HG03439 (cell line): ENCODE data around the gene PDK4.
"Not testable (repeated sequence)": the region's sequence is repeated elsewhere in the genome, so short reads cannot be mapped to it uniquely, and the experiment has no call there.

Source experiments
- ATAC-seq: cut with Tn5 transposase; IDR thresholded peaks from one replicate; pipeline ENCODE4 v1.9.1; 2021; ENCODE audit warnings: mild to moderate bottlenecking, moderate library complexity; ENCODE audit not compliant: unreplicated experiment

Gene PDK4

GRCh38 chr7:95605275-95605674 is 9.0 kb upstream of the PDK4 start:
- ATAC-seq: no peak

- ATAC-seq: not testable (repeated sequence)
Measured at GRCh38 chr7:95604811-95605210, 8.5 kb upstream of the PDK4 start.

DNA sequence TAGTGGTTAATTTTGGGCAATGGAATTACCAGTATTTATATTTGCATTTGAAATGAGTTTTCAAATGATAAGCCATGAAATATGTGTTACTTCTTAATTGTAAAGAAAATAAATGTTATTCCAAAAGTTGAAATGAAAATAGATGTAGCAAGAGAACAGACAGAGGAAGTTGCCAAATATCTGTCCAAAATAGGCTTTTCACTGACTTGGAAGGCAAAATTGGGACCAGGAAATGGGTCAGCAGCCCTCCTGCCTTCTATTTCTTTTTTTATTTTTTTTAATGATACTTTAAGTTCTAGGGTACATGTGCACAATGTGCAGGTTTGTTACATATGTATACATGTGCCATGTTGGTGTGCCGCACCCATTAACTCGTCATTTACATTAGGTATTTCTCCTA is 8.1 kb upstream of the PDK4 start:
- not testable (repeated sequence) for ATAC-seq

- no peak for ATAC-seq
Measured at GRCh38 chr7:95602421-95602820, 6.1 kb upstream of the PDK4 start.

DNA sequence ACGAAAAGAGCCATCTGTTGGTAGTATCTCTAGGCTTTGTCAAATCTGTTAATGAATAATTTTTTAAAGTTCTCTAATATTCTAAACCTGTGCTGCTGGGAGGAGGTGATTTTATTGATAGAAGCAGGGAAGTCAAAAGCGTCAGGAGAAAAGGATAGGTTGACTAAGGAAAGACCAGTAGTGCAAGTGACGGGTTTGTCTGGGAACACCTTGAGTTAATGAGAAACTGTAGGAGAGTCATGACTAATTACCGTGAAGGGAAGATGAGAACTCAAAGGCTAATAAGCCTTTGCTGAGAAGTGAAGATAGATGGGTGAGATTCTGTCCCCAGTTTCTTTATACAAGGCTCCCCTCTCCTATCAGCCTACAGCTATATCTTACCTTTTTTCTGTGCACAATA is 5.0 kb upstream of the PDK4 start:
- ATAC-seq: no peak

GRCh38 chr7:95599069-95599468 is 2.8 kb upstream of the PDK4 start:
- no peak for ATAC-seq

GRCh38 chr7:95598511-95598910 is 2.2 kb upstream of the PDK4 start:
- ATAC-seq: no peak

- ATAC-seq: no peak
Measured at GRCh38 chr7:95595746-95596197, 544 bp downstream of the PDK4 start.

DNA sequence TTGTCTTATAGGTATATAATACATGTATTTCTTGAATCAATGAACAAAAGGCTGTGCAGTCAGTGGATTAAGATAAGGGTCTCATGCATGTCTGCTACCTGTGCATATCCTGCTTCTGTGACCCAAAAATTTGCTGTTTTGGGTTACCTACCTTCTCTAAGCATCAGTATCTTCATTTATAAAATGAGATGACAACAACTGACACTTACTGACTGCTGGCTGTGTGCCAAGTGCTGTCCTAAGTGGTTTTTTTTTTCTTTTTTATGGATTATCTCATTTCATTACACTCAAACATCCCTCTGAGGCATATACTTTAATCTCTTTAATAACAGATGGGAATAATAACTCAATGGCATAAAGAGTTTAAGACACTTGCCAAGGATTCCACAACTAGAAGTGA is 2.1 kb downstream of the PDK4 start:
- no peak for ATAC-seq

GRCh38 chr7:95593343-95593742 is 3.0 kb downstream of the PDK4 start:
- ATAC-seq: no peak

- no peak for ATAC-seq
Measured at GRCh38 chr7:95592570-95592969, 3.7 kb downstream of the PDK4 start.

DNA sequence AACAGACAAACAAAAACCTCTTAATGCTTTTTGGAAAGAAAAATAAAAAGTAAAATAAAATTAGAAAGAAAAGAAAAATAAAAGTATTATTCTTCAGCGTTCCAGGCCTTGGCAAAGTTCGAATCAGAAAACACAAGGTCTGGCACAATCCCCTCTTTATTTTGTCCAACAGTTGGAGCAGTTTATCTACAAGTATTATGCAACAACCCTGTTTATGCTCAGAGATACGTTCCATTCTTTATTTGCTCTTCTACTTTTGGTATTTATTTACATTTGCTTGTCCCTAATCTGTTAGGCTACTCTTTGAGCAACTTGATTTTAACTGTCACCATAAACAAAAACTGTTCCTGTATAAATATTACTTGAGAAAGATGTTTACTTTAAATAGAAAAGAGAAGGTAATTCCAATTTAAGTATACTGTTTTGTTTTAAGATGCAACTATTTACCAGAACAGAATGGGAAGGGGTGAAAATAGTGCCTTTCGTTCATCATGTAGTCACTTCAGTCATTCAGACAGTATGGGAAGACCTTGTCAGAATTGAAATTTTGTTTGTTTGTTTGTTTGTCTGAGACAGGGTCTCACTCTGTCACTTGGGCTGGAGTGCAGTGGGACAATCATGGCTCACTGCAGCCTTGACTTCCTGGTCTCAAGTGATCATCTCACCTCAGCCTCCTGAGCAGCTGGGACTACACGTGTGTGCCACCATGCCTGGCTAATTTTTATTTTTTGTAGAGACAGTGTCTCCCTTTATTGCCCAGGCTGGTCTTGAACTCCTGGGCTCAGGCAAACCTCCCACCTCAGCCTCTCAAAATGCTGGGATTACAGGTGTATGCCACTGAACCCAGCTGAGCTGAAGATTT is 5.7 kb downstream of the PDK4 start:
- ATAC-seq: no peak

DNA sequence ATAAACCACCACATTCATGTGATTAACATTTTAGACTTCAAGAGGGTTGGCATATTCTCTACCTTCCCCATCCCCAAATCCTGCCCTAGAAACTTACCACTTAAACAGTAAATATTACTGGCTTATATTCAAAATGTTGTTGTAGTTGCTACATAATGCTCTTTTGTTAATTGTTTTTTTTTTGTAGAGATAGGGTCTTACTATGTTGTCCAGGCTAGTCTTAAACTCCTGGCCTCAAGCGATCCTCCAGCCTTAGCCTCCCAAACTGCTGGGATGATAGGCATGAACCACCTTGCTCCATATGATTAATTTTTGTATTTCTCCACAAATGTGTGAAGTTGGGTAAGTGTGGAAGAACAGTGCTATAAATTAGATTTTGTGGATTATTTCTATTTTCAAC is 6.5 kb downstream of the PDK4 start:
- no peak for ATAC-seq

GRCh38 chr7:95589031-95589430 is 7.3 kb downstream of the PDK4 start:
- no peak for ATAC-seq

DNA sequence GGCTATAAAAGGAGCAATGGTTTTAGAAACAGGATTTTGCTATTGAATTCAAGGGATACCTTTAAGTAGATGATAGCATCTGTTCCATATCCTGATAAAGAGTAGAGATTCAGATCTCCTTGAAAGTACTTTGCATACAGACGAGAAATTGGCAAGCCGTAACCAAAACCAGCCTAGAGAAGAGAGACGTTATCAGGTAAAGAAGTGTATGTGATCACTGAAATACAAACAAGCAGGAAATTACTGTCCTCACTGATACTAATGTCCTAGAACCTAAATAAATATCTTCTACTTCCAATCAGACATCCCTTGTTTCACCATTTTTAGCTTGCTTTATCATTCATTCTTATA is 9.4 kb downstream of the PDK4 start:
- no peak for ATAC-seq

DNA sequence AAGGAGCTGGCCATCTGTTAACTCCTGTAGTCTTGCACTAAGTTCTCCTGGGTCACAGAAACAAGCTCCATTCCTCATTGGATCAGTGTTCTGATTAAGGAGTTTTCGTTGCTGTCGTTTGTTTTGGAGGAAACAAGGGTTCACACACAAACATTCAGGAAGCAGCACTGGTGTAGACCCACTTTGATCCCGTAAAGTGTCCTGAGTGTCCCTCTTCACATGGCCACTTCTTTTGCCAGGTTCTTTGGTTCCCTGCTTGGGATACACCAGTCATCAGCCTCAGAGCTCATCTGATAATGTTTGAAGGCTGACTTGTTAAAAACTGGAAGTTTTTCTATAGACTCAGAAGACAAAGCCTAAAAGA is 10.9 kb downstream of the PDK4 start:
- no peak for ATAC-seq

- no peak for ATAC-seq
Measured at GRCh38 chr7:95584769-95585425, 11.4 kb downstream of the PDK4 start.

DNA sequence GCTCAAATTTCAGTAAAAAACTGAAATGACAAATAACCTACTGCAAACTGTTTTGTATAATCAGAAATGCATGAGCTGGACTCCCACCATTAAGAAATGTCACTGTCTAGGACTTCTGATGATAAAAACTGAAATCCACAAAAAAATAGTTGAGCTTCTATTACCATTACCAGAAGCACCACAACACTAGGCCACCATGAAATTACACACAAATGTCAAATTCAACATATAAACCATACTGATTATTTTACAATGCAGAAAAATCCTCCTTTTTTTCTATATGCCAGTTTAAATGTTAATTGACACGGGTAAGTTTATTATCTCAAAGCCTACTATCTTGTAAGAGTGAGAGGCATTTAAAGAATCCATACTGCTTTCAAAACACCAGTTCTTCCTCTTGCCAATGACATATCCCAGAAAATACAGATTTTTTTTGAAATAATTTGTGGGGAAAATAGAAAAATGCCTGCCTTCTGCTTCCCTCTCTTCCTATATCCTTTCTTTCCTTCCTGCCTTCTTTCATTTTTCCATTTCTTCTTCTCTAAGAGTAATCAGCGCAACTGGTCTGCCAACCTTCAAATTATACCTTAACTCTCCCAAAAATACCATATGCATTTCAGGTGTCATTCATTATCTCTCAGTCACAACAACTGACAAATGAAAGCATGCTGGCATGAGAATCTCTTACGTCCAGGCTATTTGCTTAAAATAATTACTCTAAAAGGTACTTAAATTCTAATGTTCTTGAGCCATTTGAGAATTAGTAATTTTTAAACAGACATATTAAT is 12.3 kb downstream of the PDK4 start:
- no peak for ATAC-seq

GRCh38 chr7:95582578-95583293 is 13.6 kb downstream of the PDK4 start:
- ATAC-seq: no peak

- ATAC-seq: no peak
Measured at GRCh38 chr7:95581467-95581866, 14.8 kb downstream of the PDK4 start.

- no peak for ATAC-seq
Measured at GRCh38 chr7:95579318-95579717, 17.0 kb downstream of the PDK4 start.
